ENCODE data around the gene MT2A. TPM values are rescaled to one million over a fixed set of nuclear protein-coding genes. Genes with fewer than 3 reads are reported as not detected.

The MT2A gene
- total RNA-seq, 1 donor from 2014 or later: 661 TPM

DNA sequence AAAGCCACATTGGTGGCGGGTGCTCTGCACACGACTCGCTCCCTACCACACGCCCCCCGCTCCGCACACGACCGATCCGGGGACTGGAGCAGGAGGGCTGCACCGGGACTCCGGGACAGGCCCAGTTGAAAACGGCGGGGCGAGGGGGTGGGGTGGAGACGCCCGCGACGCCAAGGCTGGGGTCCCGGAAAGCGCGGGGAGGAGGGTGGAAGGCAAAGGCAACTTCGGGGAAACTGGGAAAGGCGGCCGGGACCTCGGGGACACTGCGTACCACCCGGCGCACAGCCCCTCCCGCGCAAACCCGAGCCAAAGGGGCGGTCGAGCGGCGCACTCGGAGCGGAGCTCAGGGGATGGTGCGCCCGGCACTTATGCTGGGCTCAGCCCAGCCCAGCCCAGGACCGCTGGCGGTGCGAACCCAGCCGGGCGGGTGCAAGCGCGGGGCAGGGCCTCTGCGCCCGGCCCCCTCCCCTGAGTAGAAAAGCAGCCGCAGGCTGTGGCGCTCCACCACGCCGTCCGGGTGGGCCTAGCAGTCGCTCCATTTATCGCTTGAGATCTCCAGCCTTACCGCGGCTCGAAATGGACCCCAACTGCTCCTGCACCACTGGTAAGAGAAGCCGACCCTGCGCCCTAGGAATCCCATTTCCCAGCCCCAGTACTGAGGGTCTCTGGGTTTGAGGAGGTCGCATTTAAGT lies 23.9 kb downstream of the MT2A start, which contains the start of gene MT1M:
MT1M (plus strand) TSS at position 504 of the 692 bp plus-strand sequence; CDS start at position 577, 73 bp downstream.
- Histone ChIP-seq H3K9me3 (no peaks in the 10 kb centered on the region), H3K27me3 (no peaks in the 10 kb centered on the region), H3K4me1 (peaks cover 22% of the 10 kb centered on the region), H3K27ac (peak within 1 kb of the TSS; percentile 71), H3K36me3 (no peaks in the 10 kb centered on the region), H3K4me3 (peak within 1 kb of the TSS; percentile 52 to 53)
- peak in 1 of 2 donors; percentile 13 for TF ChIP-seq POLR2A (IDR thresholded peaks at IDR 0.05)
- TF ChIP-seq, protein P1, sequence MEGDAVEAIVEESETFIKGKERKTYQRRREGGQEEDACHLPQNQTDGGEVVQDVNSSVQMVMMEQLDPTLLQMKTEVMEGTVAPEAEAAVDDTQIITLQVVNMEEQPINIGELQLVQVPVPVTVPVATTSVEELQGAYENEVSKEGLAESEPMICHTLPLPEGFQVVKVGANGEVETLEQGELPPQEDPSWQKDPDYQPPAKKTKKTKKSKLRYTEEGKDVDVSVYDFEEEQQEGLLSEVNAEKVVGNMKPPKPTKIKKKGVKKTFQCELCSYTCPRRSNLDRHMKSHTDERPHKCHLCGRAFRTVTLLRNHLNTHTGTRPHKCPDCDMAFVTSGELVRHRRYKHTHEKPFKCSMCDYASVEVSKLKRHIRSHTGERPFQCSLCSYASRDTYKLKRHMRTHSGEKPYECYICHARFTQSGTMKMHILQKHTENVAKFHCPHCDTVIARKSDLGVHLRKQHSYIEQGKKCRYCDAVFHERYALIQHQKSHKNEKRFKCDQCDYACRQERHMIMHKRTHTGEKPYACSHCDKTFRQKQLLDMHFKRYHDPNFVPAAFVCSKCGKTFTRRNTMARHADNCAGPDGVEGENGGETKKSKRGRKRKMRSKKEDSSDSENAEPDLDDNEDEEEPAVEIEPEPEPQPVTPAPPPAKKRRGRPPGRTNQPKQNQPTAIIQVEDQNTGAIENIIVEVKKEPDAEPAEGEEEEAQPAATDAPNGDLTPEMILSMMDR (IDR thresholded peaks at IDR 0.05): no peak
- TF ChIP-seq POLR2AphosphoS5 (IDR thresholded peaks at IDR 0.05; ENCODE audit: insufficient read depth in 1 of 2, low read depth in 1 of 2): peak in 1 of 2 donors; percentile 77
- no peak for DNase-seq (ENCODE audit: extremely low spot score in 2 of 2)
- intact Hi-C loops (cut with DNase I): loop anchor here (2.0 kb wide), 1 partner anchor 24 kb away; the partner anchor contains the start of gene MT2A

- no peak for DNase-seq (ENCODE audit: extremely low spot score in 2 of 2)
- TF ChIP-seq POLR2AphosphoS5 (IDR thresholded peaks at IDR 0.05; ENCODE audit: insufficient read depth in 1 of 2, low read depth in 1 of 2): no peak
- TF ChIP-seq, protein P1 (IDR thresholded peaks at IDR 0.05): no peak
- TF ChIP-seq POLR2A (IDR thresholded peaks at IDR 0.05): no peak
- H3K9me3 ChIP-seq: no peaks in the 10 kb centered on the region
- H3K4me1 ChIP-seq: peaks cover 22% of the 10 kb centered on the region
- intact Hi-C loops (cut with DNase I): loop anchor here (2.0 kb wide), 1 partner anchor 24 kb away; the partner anchor contains the start of gene MT2A
- no peaks in the 10 kb centered on the region for H3K27me3 ChIP-seq
- H3K27ac ChIP-seq: peak overlapping the region; percentile 71
- H3K4me3 ChIP-seq: peak overlapping the region; percentile 52 to 53
- H3K36me3 ChIP-seq: no peaks in the 10 kb centered on the region
These were observed 24.5 kb downstream of the MT2A start for GRCh38 chr16:56632848-56633365.

- Histone ChIP-seq H3K27me3 (no peaks in the 10 kb centered on the region), H3K27ac (peak overlapping the region; percentile 71), H3K4me3 (peak overlapping the region; percentile 52 to 53)
These were observed 25.2 kb downstream of the MT2A start for GRCh38 chr16:56633535-56633934.

DNA sequence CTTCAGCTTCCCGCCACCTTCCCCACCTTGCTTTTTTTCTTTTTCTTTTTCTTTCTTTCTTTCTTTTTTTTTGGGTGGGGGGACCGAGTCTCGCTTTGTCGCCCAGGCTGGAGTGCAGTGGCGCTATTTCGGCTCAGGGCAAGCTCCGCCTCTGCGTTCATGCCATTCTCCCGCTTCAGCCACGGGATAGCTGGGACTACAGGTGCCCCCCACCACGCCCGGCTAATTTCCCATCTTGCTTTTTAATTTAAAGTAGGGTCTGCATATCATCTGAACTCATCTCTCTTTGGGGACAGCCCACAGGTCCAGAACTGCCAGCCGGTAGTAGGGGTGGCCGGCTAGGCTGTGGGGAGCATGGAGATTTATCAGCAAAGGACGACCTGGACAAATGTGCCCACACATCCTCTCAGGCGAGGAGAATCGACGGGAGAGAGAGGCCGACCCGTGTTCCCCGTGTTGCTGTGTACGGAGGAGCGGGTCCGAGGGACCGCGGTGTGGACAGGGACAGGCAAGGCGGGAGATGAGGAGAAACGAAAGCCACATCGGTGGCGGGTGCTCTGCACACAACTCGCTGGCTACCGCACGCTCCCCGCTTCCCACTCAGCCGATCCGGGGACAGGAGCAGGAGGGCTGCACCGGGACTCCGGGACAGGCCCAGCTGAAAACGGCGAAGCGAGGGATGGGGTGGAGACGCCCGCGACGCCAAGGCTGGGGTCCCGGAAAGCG lies 26.5 kb downstream of the MT2A start:
- TF ChIP-seq, protein P1 (IDR thresholded peaks at IDR 0.05): no peak
- TF ChIP-seq POLR2AphosphoS5 (IDR thresholded peaks at IDR 0.05; ENCODE audit: insufficient read depth in 1 of 2, low read depth in 1 of 2) (no peak), POLR2A (IDR thresholded peaks at IDR 0.05) (no peak)
- Histone ChIP-seq H3K9me3 (no peaks in the 10 kb centered on the region), H3K36me3 (no peaks in the 10 kb centered on the region), H3K27ac (no peak overlapping the region), H3K4me1 (peaks cover 32% of the 10 kb centered on the region), H3K4me3 (no peak overlapping the region), H3K27me3 (no peaks in the 10 kb centered on the region)
- intact Hi-C loops (cut with DNase I): no loop called here
- no peak for DNase-seq (ENCODE audit: extremely low spot score in 2 of 2)

More at GRCh38 chr16:56633535-56633934, 25.2 kb downstream of the MT2A start:
- TF ChIP-seq POLR2A (IDR thresholded peaks at IDR 0.05) (no peak), POLR2AphosphoS5 (IDR thresholded peaks at IDR 0.05; ENCODE audit: insufficient read depth in 1 of 2, low read depth in 1 of 2) (no peak)
- TF ChIP-seq, protein P1 (IDR thresholded peaks at IDR 0.05): no peak
- no peaks in the 10 kb centered on the region for H3K36me3 ChIP-seq
- peaks cover 27% of the 10 kb centered on the region for H3K4me1 ChIP-seq
- no peaks in the 10 kb centered on the region for H3K9me3 ChIP-seq
- intact Hi-C loops (cut with DNase I): loop anchor here (2.0 kb wide), 1 partner anchor 25 kb away; the partner anchor contains the start of gene MT2A
- DNase-seq (ENCODE audit: extremely low spot score in 2 of 2): no peak
